ENCODE measurements around the gene IGFBP2.

The IGFBP2 gene

DNA sequence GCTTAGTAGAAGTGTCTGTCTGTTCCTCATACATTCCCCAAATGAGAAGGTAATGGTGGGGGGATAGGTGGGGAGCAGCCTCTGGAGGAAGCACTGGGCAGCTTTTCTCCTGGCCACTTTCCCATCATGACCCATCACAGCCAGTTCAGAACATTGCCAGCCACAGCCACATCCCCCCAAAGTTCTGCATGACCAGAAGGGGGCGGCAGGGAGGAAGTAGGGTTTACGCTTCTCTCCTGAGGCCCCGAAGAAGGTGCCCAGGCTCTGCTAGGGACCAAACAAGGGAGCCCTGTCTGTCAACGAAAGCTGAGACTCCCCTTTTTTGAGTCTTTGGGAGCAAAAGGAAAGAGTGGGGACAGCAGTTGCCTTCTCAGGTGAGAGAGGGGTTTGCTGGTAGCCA lies 54.4 kb downstream of the IGFBP2 start:
- DNase-seq (ENCODE audit: low spot score), result no peak

DNA sequence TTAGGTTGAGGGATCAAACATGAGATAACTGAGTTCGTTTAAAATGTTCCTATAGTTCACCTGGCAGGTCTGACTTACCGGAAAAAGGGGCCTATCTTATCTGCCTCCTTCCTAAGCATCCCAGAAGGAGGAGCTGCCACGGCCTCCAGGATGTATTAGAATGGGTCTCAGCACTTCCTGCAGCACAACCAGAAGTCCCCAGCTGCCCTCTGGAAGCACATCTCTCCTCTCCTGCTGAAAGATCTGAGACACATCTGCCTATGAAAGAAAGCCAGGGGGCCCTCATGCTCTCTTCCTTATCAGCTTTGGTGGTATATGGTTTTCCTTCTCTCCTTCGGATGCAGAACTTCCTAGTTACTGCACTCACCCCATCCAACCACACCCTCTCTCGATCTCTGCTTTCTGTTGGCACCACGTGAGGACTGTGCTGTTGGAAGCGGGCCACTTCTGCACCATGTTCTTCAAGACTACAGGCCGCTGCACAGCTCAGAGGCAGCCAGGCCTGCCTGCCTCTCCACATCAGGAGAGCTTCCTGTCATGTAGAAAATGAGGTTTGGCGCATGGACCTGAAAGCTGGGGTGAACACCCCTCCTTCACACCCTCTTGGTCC lies 55.6 kb downstream of the IGFBP2 start:
- DNase-seq (ENCODE audit: low spot score), result no peak

DNA sequence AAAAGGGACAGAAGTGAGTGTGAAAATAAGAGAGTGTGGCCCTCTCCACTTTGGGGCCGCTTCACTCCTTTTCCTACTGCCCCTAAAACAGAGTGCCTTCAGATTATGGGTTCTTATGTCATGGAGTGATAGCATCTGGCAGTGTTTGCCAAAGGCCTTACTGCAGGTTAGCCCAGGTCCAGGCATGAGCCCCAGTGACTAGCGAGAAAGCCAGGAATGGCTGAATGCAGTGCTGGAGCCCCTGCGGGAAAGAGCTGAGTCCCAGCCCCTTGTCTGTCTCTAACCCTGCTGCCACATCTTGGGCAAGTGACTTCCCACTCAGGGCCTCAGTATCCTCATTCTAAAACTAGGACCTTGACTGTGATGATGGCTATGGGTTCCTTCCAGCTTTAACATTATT lies 56.2 kb downstream of the IGFBP2 start:
- no peak for DNase-seq (ENCODE audit: low spot score)

- no peak for DNase-seq (ENCODE audit: low spot score)
These were observed 57.2 kb downstream of the IGFBP2 start for GRCh38 chr2:216690456-216690852.

DNA sequence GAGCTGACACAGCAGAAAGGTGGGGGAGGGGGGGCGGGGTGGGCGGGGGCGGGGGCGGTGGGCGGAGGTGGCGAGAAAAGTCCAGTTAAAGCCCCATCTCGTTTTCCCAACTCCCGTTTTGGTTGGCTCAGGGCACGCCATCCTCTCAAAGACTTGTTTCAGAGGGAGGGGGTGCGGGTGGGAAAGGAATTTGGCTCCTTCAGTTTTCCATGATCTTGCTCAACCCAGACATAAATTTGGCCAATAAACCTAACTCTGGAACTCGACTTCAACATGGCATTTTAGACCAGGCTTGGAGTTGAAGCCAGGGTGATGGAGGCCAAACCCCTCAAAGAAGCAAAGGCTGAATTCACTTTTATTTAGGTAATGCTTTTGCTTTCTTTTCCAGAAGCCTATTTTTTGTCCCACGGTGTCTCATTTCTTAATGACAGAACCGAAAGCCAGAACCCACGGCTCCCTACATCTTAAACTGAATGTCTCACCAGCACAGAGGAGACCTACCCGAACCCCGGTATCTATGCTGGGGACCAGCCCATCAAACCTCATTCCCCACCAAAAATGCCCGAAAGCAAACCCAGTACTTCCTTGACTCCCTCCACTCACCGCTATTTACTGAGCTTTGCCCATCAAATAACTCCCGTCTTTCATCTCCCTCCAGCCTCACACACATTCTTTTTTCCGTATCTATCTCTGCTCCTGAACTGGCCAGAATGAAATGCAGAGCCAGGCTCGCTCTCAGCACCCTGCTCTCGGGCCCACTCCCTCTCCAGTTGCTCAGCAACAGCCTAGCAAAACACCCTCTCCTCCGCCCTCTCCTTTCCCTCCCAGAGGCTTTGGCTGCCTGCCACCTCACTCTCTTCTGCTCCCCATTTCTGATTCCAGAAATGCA lies 57.9 kb downstream of the IGFBP2 start:
- DNase-seq (ENCODE audit: low spot score), result peak; percentile 25

GRCh38 chr2:216692636-216693413 lies 59.6 kb downstream of the IGFBP2 start:
- DNase-seq (ENCODE audit: low spot score), result peak; percentile 51

GRCh38 chr2:216693414-216694080 lies 60.3 kb downstream of the IGFBP2 start:
- DNase-seq (ENCODE audit: low spot score), result no peak

GRCh38 chr2:216694082-216694825 lies 61.0 kb downstream of the IGFBP2 start:
- DNase-seq (ENCODE audit: low spot score), result no peak

DNA sequence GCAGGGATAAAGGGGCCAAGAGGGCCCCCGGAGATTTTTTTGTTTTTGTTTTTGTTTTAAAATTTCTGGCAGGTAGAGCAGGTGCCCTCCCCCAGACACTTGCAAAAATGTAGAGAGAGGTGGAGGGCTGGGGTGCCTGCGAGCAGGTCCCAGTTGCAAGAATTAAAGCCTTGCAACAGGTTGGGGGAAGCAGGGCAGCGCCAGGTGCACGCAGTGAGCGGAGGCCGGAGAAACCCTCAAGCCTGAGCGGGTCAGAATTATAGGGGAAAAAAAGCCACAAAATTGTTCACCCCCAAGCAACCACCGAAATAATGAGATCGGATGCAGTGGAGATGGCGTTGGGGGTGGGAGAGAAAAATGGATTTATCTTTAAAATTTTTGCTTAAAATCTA lies 61.6 kb downstream of the IGFBP2 start:
- no peak for DNase-seq (ENCODE audit: low spot score)

GRCh38 chr2:216695401-216695821 lies 62.2 kb downstream of the IGFBP2 start, which contains the start of gene IGFBP5:
Gene IGFBP5, minus strand, starts transcription at chr2:216695549. Its CDS starts 774 bp downstream, at chr2:216694775.
- DNase-seq (ENCODE audit: low spot score), result no peak

DNA sequence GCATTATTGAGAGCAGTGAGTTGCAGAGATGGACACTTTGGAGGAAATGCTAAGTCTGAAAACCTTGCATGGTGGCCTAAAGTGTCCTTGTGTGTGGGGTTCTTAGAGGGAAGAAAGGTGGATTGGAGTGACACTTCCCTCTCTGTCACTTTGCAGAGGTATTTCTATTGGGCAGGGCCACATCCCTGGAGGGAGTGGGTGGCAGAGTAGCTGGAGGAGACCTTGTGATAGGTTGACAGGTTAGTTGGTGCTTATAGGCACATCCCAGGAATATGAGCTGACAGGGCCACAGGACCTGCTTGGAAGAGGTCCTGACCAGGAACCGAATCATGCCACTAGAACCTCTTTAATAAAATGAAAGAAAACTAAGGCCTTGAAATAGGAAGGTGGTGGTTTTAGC lies 63.1 kb downstream of the IGFBP2 start:
- no peak for DNase-seq (ENCODE audit: low spot score)

GRCh38 chr2:216696751-216697560 lies 63.7 kb downstream of the IGFBP2 start:
- DNase-seq (ENCODE audit: low spot score), result peak; percentile 19

DNA sequence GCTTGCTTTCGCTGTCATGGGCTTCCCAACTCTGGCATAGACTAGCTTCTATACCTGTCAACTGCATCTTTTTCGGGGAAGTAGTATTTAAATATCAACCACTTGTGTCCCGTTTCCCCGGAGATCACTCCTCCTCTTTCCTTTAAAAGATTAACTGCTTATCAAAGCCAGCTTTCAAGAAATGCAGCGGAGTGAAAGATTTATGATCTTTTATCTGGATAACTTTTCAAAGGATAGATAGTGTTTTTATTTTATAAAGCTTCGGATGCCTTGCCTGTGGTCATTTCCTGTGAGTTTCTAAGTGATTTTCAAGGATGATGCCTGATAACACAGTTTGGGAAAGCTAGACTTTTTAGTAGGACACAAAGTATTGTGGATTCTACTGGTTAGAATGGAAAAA lies 65.1 kb downstream of the IGFBP2 start:
- DNase-seq (ENCODE audit: low spot score), result no peak

DNA sequence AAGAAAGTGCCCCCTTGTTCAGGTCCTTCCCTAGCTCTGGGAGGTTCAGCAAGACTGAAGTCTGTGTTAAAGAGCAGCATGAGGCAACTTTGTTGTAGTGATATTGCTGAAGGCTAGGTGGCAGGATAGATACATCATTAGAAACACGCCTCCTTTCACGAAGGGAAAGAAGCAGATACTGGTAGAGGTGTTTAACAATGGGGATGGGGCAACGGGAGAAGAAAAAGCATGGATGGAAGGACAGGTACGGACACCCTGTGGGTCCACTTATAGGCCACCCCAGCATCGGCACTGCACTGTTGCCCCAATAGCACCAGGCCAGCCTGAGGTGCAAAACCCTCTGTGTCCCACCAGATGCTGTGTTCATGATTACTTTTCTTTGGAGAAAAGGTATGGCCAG lies 65.7 kb downstream of the IGFBP2 start:
- peak; percentile 48 for DNase-seq (ENCODE audit: low spot score)

- no peak for DNase-seq (ENCODE audit: low spot score)
These were observed 66.9 kb downstream of the IGFBP2 start for GRCh38 chr2:216700088-216700567.

DNA sequence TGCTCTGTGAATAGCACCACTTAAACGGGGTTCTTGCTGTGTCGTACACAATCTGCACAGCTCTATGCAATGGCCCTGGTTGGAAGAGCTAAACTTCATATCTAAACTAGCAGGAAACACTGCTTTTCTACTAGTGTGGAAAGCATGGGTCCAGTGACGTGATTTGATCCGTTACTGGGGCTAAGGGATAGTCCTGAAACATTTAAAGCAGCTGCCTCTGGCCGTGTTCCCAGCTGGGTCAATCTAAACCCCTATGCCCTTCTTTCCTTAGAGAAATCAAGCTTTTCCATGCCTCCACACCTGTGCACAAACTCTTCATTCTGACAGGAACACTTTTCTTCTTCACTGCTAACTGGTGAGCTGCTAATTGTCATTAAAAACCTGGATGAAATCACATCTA lies 67.6 kb downstream of the IGFBP2 start:
- DNase-seq (ENCODE audit: low spot score), result no peak

- DNase-seq (ENCODE audit: low spot score), result no peak
These were observed 68.3 kb downstream of the IGFBP2 start for GRCh38 chr2:216701544-216701943.

- DNase-seq (ENCODE audit: low spot score), result no peak
These were observed 69.5 kb downstream of the IGFBP2 start for GRCh38 chr2:216702756-216703155.

DNA sequence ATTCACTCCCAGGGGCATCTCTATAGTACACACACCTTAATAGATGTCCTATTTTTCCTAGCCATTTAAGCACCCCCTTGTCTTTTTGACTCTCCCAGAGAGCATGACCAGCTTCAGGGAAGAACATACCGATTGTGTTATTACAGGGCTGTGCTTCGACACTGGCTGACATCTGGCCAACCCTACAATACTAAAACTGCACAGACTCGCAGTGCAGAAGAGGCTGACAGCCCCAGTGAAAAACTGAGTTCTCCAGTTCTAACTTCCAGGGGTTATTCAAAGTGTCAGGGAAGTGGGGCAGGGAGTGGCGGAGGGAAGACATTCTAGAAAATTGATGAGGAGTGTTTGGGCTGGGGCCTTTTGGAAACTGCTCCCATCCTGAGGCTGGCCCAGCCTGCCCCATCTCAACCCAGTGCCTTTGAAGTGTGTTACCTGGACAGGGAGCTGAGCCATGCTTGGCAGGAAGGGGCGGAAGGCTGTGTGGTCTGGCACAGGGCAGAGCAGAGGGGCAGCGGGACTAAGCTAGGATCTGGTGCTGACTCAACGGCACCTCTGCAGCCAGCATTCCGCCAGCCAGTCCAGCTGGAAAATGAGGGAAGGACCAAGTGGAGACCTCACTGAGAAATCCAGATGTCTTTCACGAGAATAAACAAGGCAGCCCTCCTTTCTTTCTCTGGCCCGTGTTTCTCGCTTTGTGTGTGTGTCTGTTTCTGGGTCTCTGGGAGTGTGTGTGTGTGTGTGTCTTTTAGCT lies 77.5 kb downstream of the IGFBP2 start:
- DNase-seq (ENCODE audit: low spot score), result no peak

DNA sequence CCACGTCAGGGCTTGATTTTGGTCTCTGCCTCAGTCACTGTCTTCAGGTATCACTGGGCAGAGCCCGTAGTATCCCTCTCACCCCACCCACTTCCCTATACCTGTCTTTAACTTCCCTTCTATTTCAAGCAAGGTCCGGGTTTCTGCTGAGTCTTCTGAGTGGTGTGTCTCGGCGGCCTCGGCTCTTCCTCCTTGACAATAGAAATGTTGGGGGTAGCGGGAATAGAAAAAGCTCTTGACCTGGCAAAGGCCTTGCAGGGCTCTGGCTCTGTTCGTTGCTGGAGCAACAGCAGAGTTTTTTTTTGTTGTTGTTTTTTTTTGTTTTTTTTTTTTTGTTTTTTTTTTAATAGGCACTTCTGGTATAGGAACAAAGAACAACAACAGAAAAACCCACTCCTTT lies 78.1 kb downstream of the IGFBP2 start:
- no peak for DNase-seq (ENCODE audit: low spot score)

Data from hematopoietic multipotent progenitor cell treated with erythropoietin and hydrocortisone succinate and interleukin-3 and kit ligand, for 15 days (in vitro differentiated cells).